GM18858 (cell line): ENCODE measurements around the gene CREBL2.
"Not testable (repeated sequence)": the region's sequence is repeated elsewhere in the genome, so short reads cannot be mapped to it uniquely, and the experiment has no call there.

Source experiments
- ATAC-seq: cut with Tn5 transposase; IDR thresholded peaks from one replicate; pipeline ENCODE4 v1.9.1; 2021; ENCODE audit not compliant: unreplicated experiment

Gene CREBL2

GRCh38 chr12:12611512-12612306 is at the start of gene CREBL2:
Gene CREBL2 (plus strand): TSS chr12:12611876. CDS start chr12:12612173, 297 bp downstream.
- peak; percentile 42 for ATAC-seq

GRCh38 chr12:12562016-12562483 is 49.6 kb upstream of the CREBL2 start:
- no peak for ATAC-seq

- peak; percentile 52 for ATAC-seq
These were observed 49.0 kb upstream of the CREBL2 start, which contains the start of gene DUSP16 for GRCh38 chr12:12562585-12563261. Gene DUSP16 (minus strand): TSS chr12:12562863. CDS start chr12:12521098, 41,765 bp downstream.

GRCh38 chr12:12563290-12563928 is 48.3 kb upstream of the CREBL2 start:
- ATAC-seq, result no peak

- no peak for ATAC-seq
These were observed 46.8 kb upstream of the CREBL2 start for GRCh38 chr12:12564911-12565310.

- ATAC-seq, result not testable (repeated sequence)
These were observed 45.7 kb upstream of the CREBL2 start for GRCh38 chr12:12565971-12566370.

- no peak for ATAC-seq
These were observed 39.0 kb upstream of the CREBL2 start for GRCh38 chr12:12572659-12573058.

GRCh38 chr12:12577786-12578185 is 33.9 kb upstream of the CREBL2 start:
- no peak for ATAC-seq

GRCh38 chr12:12580716-12581115 is 31.0 kb upstream of the CREBL2 start:
- not testable (repeated sequence) for ATAC-seq

GRCh38 chr12:12582193-12582881 is 29.3 kb upstream of the CREBL2 start:
- ATAC-seq, result peak; percentile 12

- peak; percentile 92 for ATAC-seq
These were observed 28.8 kb upstream of the CREBL2 start for GRCh38 chr12:12582895-12583303.

GRCh38 chr12:12583510-12584178 is 28.0 kb upstream of the CREBL2 start:
- ATAC-seq, result no peak

GRCh38 chr12:12585115-12585863 is 26.4 kb upstream of the CREBL2 start:
- no peak for ATAC-seq

GRCh38 chr12:12586879-12587675 is 24.6 kb upstream of the CREBL2 start:
- ATAC-seq, result no peak

GRCh38 chr12:12587878-12588277 is 23.8 kb upstream of the CREBL2 start:
- ATAC-seq, result no peak

GRCh38 chr12:12588436-12588835 is 23.2 kb upstream of the CREBL2 start:
- not testable (repeated sequence) for ATAC-seq

GRCh38 chr12:12590961-12591360 is 20.7 kb upstream of the CREBL2 start:
- ATAC-seq, result no peak

GRCh38 chr12:12592930-12593329 is 18.7 kb upstream of the CREBL2 start:
- ATAC-seq, result no peak

- ATAC-seq, result not testable (repeated sequence)
These were observed 15.7 kb upstream of the CREBL2 start for GRCh38 chr12:12595929-12596328.
